ENCODE measurements around the gene BMAL2.

GRCh38 chr12:27343255-27344000, 10.8 kb downstream of the BMAL2 start:
- TF ChIP-seq EP300 (IDR thresholded peaks at IDR 0.05) (0 out of 5 replicates have a peak, but pooled peaks of 1 of the 2 experiments have one; percentile 12), CTCF (IDR thresholded peaks at IDR 0.05) (no peak), BHLHE40 (IDR thresholded peaks at IDR 0.05; ENCODE audit: low read depth, low read length) (no peak)
